ENCODE results near the gene EPAS1.
A peak's percentile ranks its signal among the peaks of the same experiment; 100 is the strongest.

EPAS1 gene

DNA sequence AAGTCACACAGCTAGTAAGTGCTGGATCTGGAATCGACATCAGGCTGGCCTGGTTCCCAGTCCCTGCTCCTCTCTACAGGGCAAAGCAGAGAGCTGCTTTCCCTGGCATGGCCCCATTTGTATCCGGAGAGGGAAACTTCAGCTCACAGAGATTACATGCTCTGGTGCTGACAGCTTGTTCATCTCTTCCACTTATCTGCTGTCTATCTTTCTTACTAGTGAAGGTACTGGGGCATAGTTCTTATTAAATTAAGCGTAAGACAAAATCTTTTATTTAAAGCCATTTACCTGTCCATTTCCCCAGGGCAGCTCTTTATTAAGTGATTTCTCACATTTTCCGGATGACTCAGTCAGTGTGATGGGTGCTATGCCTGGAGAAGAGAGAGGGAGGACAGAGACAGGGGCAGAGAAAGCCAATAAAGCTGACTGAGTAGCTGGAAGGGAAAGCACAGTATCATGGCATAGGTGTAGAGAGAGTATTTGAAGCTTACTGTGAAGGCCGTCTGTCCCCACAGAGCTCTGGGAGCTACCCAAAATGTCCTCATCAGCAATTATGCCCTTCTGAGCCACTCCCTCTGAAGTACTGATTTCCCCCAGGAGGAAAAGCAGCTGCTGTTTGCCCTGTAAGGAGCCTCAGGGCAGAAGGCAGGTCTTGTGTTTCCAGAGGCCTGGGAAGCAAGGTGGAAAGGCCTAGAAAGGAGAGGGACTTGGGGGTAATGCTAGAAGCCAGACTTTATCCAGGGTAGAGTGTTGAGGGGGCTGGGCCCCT, 44.1 kb upstream of the EPAS1 start:
- no peak for DNase-seq (ENCODE audit: low read depth in 1 of 2, low spot score in 1 of 2)
- H3K27me3 ChIP-seq (ENCODE audit: insufficient read depth, poor library complexity, severe bottlenecking): no peaks in the 10 kb centered on the region
- no peak for TF ChIP-seq GABPA (IDR thresholded peaks at IDR 0.05; ENCODE audit: low read depth)
- TF ChIP-seq SPI1 (IDR thresholded peaks at IDR 0.05; ENCODE audit: borderline replicate concordance, low read depth): no peak
- TF ChIP-seq POLR2AphosphoS5 (IDR thresholded peaks at IDR 0.05; ENCODE audit: low read depth): no peak
- TF ChIP-seq, protein P1, sequence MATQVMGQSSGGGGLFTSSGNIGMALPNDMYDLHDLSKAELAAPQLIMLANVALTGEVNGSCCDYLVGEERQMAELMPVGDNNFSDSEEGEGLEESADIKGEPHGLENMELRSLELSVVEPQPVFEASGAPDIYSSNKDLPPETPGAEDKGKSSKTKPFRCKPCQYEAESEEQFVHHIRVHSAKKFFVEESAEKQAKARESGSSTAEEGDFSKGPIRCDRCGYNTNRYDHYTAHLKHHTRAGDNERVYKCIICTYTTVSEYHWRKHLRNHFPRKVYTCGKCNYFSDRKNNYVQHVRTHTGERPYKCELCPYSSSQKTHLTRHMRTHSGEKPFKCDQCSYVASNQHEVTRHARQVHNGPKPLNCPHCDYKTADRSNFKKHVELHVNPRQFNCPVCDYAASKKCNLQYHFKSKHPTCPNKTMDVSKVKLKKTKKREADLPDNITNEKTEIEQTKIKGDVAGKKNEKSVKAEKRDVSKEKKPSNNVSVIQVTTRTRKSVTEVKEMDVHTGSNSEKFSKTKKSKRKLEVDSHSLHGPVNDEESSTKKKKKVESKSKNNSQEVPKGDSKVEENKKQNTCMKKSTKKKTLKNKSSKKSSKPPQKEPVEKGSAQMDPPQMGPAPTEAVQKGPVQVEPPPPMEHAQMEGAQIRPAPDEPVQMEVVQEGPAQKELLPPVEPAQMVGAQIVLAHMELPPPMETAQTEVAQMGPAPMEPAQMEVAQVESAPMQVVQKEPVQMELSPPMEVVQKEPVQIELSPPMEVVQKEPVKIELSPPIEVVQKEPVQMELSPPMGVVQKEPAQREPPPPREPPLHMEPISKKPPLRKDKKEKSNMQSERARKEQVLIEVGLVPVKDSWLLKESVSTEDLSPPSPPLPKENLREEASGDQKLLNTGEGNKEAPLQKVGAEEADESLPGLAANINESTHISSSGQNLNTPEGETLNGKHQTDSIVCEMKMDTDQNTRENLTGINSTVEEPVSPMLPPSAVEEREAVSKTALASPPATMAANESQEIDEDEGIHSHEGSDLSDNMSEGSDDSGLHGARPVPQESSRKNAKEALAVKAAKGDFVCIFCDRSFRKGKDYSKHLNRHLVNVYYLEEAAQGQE (IDR thresholded peaks at IDR 0.05; ENCODE audit: insufficient replicate concordance, low read depth): no peak
- TF ChIP-seq, protein P2, sequence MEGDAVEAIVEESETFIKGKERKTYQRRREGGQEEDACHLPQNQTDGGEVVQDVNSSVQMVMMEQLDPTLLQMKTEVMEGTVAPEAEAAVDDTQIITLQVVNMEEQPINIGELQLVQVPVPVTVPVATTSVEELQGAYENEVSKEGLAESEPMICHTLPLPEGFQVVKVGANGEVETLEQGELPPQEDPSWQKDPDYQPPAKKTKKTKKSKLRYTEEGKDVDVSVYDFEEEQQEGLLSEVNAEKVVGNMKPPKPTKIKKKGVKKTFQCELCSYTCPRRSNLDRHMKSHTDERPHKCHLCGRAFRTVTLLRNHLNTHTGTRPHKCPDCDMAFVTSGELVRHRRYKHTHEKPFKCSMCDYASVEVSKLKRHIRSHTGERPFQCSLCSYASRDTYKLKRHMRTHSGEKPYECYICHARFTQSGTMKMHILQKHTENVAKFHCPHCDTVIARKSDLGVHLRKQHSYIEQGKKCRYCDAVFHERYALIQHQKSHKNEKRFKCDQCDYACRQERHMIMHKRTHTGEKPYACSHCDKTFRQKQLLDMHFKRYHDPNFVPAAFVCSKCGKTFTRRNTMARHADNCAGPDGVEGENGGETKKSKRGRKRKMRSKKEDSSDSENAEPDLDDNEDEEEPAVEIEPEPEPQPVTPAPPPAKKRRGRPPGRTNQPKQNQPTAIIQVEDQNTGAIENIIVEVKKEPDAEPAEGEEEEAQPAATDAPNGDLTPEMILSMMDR (IDR thresholded peaks at IDR 0.05; ENCODE audit: insufficient read depth, low read length): no peak
- no peak overlapping the region for H3K4me3 ChIP-seq (replicated peaks; ENCODE audit: insufficient read depth, low read length)
- no peak overlapping the region for H3K27ac ChIP-seq (replicated peaks)

- no peaks in the 10 kb centered on the region for H3K27me3 ChIP-seq (ENCODE audit: insufficient read depth, poor library complexity, severe bottlenecking)
- H3K27ac ChIP-seq (replicated peaks): no peak overlapping the region
- no peak overlapping the region for H3K4me3 ChIP-seq (replicated peaks; ENCODE audit: insufficient read depth, low read length)
- TF ChIP-seq POLR2AphosphoS5 (IDR thresholded peaks at IDR 0.05; ENCODE audit: low read depth) (no peak), GABPA (IDR thresholded peaks at IDR 0.05; ENCODE audit: low read depth) (no peak), SPI1 (IDR thresholded peaks at IDR 0.05; ENCODE audit: borderline replicate concordance, low read depth) (no peak)
- TF ChIP-seq, protein P2 (IDR thresholded peaks at IDR 0.05; ENCODE audit: insufficient read depth, low read length): no peak
- TF ChIP-seq, protein P1 (IDR thresholded peaks at IDR 0.05; ENCODE audit: insufficient replicate concordance, low read depth): no peak
- DNase-seq (ENCODE audit: low read depth in 1 of 2, low spot score in 1 of 2): no peak
Observed at GRCh38 chr2:46254474-46254873, 42.7 kb upstream of the EPAS1 start.

GRCh38 chr2:46256563-46257142, 40.6 kb upstream of the EPAS1 start:
- no peak for TF ChIP-seq POLR2AphosphoS5 (IDR thresholded peaks at IDR 0.05; ENCODE audit: low read depth)
- peak; percentile 80 for TF ChIP-seq SPI1 (IDR thresholded peaks at IDR 0.05; ENCODE audit: borderline replicate concordance, low read depth)
- no peaks in the 10 kb centered on the region for H3K27me3 ChIP-seq (ENCODE audit: insufficient read depth, poor library complexity, severe bottlenecking)
- H3K27ac ChIP-seq (replicated peaks): no peak overlapping the region
- H3K4me3 ChIP-seq (replicated peaks; ENCODE audit: insufficient read depth, low read length): no peak overlapping the region
- DNase-seq (ENCODE audit: low read depth in 1 of 2, low spot score in 1 of 2): no peak

DNA sequence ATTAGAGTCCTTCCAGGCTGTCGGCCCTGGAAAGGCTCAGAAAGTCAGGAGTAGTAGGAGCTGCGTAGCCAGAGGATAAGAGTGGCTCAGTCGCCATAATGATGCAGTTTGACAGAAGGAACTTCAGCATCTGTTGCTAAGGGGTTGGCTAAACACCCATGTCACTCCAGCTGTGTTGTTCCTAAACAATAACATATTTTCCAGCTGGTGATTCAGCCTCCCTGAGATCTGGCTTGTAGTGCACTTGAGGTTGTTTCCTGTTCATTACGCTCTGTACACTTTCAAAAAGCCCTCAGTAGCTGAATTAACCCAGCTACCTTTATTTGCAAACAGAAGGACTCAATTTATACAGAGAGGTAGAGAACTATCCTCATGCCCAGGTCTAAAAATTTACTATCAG, 39.7 kb upstream of the EPAS1 start:
- Histone ChIP-seq H3K4me3 (replicated peaks; ENCODE audit: insufficient read depth, low read length) (no peak overlapping the region), H3K27ac (replicated peaks) (no peak overlapping the region), H3K27me3 (ENCODE audit: insufficient read depth, poor library complexity, severe bottlenecking) (no peaks in the 10 kb centered on the region)
- DNase-seq (ENCODE audit: low read depth in 1 of 2, low spot score in 1 of 2): no peak
- TF ChIP-seq GABPA (IDR thresholded peaks at IDR 0.05; ENCODE audit: low read depth): no peak
- TF ChIP-seq, protein P2 (IDR thresholded peaks at IDR 0.05; ENCODE audit: insufficient read depth, low read length): no peak
- no peak for TF ChIP-seq POLR2AphosphoS5 (IDR thresholded peaks at IDR 0.05; ENCODE audit: low read depth)
- TF ChIP-seq, protein P1 (IDR thresholded peaks at IDR 0.05; ENCODE audit: insufficient replicate concordance, low read depth): no peak
- no peak for TF ChIP-seq SPI1 (IDR thresholded peaks at IDR 0.05; ENCODE audit: borderline replicate concordance, low read depth)

All from HL-60 (cell line).